Erythroblast (primary cell): ENCODE results near the gene MLIP.

Experiments used
- GATA1 ChIP-seq: IDR thresholded peaks from 2 replicates; pipeline ENCODE4 v1.6.1; 2011; ENCODE audit warnings: low read depth, mild to moderate bottlenecking, control low read depth, low read length, moderate library complexity
- POLR2A ChIP-seq: IDR thresholded peaks from 2 replicates; pipeline ENCODE4 v1.6.1; 2011; ENCODE audit warnings: mild to moderate bottlenecking, low read length

DNA sequence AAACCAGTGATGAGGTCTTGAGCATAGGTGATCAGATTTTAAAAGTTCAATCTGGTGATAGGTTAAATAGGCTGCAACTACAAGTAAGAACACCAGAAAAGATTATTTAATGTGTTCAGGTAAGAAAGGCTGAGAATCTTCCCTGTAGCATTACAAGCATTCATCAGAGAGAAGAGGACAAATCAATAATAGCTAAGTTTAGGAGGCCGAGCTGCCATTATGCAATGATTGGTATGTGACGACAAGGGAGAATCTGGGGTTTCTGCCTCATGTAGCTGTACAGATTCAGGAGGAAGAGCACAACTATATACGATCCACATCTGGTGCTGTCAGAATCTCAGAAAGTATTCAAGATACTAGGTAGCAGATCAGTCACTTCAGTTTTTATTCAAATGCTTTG is 21.9 kb downstream of the MLIP start:
- TF ChIP-seq POLR2A: no peak
- TF ChIP-seq GATA1: no peak
